HG03354 (cell line): ENCODE measurements around the gene CNIH2.
A peak's percentile ranks its signal among the peaks of the same experiment; 100 is the strongest.
"Not testable (repeated sequence)": the region's sequence is repeated elsewhere in the genome, so short reads cannot be mapped to it uniquely, and the experiment has no call there.

Source experiments
- ATAC-seq: cut with Tn5 transposase; IDR thresholded peaks from one replicate; pipeline ENCODE4 v1.9.1; 2021; ENCODE audit warnings: mild to moderate bottlenecking; ENCODE audit not compliant: unreplicated experiment, poor library complexity, severe bottlenecking

The CNIH2 gene

DNA sequence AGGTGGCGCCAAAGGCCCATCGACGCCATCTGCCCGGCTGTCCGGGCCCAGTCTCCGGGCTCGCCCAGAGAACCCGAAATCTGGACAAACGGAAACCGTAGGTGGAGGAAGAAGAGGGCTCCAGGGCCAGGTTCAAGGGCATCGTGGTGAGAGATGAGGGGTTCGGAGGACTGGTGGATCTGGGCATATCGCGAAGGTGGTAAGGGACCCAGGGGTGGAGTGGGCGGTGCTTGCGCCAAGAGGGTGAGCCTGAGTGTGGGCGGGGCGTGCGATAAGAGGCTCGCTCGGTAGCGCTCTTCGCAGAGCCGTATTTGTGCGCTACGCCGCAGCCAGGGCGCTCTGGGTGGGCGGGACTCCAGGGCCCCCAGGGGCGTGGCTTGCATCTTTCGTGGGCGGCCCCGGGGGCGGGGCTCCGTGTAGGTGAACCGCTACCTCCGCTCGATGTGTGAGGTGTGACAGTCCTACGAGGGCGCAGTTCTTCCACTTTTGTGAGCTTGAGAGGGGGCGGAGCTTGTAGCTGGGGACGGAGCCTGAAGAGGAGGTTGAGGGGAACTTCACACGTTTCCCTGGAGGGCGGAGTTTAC is 34.1 kb downstream of the CNIH2 start:
- peak; percentile 76 for ATAC-seq

DNA sequence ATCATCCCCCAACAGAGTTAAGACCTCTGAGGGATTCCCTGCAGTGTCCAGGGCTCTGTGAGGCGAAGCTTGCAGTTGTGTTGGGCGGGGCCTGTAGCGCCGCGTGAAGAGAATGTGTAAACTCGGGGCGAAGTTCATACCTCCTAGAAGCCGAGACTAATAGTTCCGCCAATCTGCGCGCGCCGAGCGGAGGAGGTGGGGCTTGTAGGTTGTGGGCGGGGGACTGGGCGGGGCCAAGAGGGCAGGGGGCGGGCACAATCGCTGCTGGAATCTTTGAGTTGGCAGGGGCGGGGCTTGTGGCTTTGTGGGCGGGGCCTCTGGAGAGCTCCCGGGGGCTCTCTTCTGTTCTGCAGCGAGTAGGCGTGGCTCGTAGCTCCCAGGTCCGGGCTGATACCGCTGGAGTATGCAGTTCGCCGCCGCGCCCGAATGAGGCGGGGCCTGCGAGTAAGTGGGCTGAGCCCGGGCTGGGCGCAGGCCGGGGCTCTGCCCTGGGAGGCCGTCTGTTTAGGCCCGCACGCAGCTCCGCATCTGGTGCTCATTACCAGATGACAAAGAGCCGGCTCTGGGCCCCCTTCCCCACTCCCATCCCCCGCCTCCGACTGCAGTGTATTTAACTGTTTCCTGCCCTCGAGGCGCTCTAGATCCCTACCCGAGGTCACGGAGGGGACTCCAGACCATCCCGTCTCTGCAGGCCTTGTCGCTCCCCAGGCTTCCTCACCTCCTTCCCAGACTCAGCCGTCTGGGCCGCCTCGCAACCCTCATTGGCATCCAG is 34.8 kb downstream of the CNIH2 start:
- peak; percentile 58 for ATAC-seq

DNA sequence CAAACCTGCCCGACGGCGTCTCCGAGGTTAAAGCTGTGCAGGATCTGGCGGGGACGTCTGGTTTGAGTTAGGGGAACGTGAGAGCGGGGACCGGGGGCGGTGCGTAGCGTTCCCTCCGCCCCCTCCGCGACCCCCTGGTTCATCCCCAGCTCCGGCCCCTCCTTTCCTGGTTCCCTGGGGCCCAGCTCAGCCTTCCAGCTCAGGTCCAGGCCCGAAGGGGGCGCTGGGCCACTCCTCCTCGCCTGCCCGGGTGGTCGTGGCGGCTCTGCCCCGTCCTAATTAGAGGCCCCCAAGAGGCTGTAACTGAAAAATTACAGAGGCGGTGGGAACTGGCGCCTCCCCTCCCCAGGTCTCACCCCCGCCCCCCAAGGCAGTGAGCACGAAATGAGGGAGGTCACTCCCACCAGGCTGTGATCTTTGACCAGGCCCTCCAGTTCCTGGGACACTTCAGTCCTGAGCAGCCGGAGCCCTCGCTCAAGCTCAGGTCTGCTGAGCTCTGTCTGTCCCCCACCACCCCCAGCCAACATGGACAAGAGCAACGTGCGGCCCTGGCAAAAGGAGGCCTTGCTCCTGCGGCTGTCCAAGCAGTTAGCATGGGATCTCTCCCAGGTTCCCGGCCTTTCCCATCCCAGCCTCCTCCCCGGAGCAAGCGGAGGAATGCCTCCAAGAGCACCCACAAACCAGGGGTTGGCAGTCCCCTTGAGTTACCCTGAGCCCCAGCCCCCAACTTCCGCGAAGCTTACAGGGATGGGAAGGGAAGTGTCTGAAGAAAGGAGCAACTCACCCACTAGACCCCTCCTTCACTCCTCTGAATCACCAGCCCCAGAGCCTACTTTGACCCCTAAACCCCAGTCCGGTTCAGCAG is 35.6 kb downstream of the CNIH2 start:
- no peak for ATAC-seq

DNA sequence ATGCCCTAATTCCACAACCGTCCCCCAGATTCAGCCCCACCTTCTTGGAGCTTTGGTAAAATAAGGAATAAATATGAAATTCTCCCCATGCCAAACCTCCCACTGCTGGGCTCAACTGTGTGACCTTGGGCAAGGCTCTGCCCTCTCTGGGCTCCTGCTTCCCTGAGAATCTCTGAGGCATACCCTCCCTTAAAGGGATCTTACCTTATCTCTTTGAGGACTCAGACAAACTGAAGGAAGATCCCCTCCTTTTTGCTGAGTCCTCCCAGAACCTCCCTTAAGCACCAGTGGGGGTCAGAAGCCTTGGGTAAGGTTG is 36.2 kb downstream of the CNIH2 start:
- no peak for ATAC-seq

DNA sequence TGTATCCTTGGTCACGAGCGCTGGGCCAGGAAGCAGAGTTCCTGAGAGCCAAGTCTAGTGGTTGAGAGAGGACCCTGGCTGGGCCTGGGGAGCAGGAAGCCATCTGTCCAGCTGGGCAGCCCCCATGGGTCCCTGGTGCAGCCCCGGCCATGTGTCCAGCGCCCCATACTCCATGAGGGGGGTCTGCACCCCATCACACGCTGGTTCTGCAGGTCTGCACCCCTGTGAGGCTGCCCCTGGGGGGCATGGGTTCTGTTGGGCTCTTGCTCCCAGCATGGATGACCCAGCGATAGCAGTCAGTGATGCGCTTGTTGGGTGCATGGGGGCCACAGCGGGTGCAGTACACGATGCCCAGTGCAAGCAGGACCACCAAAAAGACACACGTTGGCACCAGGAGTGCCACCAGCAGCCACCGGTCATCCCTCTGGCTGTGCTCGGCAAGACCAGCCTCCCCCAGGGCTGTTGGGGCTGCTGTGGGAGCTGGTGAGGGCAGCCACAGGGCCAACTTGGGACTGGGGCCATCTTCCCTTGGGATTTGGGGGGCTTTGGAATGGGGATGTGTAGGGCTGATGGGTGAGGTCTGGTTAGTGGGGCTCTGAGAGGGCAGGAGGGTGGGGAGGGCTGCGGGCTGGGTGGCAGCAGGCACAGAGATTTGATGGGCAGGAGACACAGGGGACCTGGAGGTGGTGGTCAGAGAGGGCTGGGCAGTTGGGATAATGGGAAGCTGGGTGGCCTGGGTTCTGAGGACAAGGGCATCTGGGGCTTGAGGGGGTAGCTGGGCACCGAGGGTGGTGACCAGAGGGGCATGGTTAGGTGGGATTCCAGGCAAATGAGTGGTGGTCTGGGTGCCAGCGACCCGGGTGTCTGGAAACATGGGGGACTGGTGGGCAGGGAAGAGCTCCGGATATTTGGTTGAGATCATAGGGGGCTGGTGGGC is 36.9 kb downstream of the CNIH2 start:
- no peak for ATAC-seq

DNA sequence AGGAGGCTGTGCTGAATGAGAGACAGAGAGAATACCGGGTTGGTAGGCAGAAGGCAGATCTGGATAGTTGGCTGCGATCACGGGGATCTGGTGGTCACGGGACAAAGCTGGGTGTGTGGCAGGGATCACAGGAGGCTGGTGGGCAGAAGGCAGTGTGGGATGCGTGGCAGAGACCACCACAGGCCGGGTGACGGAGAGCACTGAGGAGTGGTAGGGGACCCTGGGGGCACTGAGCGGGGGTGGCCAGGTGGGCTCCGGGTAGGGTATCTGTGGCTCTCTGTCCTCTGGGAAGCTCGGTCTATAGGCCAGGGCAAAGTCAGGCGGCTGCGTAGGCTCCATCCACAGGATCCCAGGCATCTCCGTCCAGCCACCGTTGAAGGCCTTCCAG is 37.5 kb downstream of the CNIH2 start:
- no peak for ATAC-seq

DNA sequence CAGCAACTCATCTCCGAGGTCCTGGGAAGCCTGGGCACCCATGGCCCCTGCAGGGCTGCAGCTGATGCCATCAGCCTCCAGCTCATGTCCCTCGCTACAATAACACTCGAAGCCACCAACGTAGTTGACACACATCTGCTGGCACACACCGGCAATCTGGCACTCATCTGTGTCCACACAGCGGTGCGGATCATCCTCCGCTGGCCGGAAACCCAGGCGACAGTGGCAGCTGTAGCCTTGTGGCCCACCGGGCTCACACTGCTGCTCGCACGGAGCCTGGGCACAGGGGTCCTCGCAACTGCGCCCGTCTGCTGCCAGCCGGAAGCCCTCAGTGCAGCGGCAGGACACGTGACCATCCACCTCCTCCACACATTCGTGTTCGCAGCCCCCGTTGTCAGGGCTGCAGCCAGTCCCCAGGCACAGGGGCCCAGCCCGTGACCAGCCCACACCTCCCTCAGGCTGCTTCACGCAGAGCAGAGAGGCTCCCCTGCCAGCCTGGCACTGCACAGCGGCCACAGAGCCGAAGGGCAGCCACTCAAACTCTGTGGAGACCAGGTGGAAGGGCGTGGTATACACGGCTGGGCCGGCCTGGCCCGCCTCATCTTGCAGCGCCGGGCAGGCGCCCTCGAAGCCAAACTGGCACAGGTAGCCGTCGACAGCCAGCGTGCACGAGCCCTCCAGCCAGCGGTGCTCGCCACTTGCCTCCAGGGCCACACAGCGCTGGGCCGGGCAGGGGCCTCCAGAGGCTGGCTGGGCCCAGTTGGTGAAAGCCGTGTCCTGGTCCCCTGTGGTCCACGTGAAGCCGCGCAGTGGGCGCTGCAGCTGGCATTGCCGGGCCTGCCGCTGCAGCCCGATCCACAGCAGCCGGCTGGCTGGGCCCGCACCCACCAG is 38.2 kb downstream of the CNIH2 start:
- ATAC-seq: no peak

DNA sequence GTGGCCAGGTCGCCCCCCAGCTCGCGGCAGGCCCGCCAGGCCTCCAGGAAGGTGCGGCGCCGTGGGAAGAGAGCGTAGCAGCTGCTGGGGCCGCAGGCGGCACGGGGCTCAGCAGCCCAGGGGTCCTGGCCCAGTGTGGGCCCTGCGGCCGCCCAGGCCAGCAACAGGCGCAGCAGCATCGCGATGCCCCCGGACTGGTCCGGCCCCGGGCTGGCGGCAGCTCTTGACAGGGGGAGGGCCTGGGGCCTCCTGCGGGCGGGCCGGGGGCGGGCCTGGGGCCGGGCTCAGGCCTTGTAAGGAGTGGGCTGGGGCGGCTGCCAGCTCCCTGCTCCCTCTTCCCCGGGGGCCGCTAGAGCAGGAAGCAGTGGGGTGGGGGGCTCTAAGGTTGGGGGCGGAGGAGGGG is 38.9 kb downstream of the CNIH2 start, which contains the start of gene CD248:
TSS of gene CD248 (minus strand) at position 196 of the 403 bp plus-strand sequence. CDS start at position 179, 17 bp downstream.
- no peak for ATAC-seq

DNA sequence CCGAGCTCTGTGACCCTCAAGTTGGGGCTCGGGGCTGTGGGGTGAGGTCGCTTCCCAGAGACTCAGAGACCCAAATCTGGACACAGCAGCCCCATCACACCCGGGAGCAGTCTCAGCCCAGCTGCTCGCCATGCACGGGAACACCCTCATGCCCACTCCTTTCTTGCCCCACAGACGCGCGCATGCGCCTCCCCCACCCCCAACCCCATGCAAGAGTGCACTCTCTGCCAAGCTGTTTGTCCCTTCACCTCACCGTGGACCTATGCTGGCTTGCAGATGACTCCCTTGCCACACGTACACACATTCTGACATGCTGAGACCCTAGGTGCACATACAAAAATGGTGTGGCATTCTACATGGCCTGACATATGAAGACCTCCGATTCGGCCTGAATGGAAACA is 39.3 kb downstream of the CNIH2 start:
- ATAC-seq: no peak

DNA sequence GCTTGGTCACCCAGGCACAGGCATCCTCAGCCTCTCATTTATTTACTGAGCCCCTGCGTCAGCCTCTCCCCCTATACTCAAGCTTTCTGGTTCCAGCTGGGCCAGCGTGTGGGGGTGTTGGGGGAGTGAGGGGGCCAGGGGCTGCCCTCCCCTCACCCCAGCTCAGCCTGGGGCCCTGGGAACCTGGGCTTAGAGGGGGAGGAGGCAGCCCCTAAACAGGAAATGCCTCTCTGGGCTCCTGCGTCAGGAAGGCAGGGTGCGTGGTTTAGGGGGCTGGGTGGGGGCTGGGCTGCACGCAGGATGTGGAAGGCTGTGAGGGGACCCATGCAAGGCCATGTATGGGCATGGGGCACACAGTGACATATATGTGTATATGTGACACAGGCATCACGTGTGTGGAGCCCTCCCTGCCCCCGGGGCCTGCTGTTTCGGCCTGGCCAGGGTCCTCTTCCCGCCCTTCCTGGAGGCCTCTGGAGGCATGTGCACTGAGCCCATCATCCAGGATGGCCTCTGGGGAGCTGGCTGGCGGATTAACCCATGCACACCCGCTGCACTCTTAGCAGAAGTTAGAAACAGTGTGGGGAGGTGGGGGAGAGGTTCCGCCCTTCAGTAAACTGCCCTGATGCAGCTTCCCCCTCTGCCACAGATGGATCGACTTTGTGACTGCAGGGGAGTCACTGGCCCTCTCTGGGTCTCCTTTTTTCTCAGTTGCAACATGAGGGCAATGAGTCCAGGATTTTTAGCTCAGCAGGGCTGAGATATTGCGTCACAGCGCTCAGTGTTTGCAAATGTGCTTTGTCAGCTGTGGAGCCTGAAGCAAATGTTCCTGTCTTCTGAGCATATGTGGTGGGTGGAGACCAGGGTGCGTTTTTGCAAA is 40.0 kb downstream of the CNIH2 start:
- ATAC-seq: peak; percentile 42

DNA sequence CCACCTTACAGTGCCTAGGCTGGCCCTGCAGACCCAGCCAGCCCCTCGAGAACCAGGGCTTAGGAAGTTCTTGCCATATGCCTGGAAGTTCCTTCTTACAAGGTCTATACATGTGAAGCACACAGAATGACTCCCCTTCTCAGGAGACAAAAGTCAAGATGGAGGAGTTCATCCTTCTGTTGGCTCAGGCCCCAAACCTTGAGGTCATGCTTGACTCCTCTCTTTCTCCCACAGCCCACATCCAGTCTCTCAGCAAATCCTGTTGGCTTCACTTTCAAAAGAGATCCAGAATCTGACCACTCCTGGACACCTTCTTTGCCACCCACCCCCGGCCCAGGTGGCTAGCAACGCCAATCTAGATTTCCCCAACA is 40.6 kb downstream of the CNIH2 start:
- no peak for ATAC-seq

DNA sequence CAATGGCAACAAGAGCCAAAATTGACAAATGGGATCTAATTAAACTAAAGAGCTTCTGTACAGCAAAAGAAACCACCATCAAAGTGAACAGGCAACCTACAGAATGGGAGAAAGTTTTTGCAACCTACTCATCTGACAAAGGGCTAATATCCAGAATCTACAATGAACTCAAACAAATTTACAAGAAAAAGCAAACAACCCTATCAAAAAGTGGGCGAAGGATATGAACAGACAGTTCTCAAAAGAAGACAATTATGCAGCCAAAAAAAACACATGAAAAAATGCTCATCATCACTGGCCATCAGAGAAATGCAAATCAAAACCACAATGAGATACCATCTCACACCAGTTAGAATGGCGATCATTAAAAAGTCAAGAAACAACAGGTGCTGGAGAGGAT is 42.3 kb downstream of the CNIH2 start:
- ATAC-seq: not testable (repeated sequence)

DNA sequence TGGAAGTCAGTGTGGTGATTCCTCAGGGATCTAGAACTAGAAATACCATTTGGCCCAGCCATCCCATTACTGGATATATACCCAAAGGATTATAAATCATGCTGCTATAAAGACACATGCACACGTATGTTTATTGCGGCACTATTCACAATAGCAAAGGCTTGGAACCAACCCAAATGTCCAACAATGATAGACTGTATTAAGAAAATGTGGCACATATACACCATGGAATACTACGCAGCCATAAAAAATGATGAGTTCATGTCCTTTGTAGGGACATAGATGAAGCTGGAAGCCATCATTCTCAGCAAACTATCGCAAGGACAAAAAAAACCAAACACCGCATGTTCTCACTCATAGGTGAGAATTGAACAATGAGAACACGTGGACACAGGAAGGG is 42.8 kb downstream of the CNIH2 start:
- not testable (repeated sequence) for ATAC-seq

DNA sequence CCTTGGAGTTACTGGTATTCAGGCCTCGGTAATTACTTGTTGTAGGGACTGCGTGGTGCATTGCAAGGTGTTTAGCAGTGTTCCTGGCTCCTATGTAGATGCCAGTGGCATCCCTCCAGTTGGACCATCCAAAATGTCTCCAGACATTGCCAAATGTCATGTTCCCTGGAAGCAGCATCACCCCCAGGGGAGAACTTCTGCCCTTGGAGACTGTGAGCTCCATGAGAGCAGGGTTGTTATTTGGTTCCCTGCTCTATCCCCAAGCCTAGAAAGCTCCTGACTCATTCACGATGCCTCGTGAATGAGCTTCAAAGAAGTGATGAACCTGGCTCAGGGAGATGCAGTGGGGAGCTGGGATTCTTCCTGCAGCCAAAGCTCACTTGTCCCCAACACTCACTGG is 43.6 kb downstream of the CNIH2 start:
- ATAC-seq: no peak

DNA sequence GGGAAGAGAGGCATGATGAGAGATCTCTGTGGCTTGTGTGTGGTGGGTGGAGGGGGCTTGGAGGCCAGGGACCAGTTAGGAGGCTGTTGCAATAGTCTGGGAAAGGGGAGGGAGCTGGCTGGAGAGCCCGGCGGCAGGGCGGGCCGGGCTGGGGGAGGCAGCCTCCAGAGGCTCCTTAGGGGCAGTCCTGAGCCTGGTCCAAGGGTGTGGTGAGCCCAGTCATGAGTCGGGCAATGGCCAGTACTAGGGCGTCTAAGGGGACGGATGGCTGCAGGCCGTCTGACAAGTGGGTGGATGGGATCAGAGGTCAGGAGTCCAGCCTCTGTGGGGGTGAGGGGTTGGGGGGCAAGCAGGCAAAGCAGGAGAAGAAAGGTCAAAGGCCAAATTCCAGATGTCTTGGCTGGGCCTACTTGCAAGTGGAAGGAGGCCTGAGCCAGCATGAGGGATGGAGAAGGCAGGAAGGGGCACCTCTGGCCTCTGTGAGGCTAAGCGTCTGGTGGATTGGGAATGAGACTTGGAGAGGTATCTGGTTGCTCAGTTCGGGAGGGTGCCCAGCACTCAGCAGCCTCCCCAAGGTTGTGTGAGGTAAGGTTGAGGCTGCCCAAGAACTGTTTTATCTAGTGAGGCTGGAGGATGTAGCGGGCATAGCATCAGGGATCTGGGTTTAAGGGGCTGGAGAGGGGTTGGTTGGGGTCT is 44.9 kb downstream of the CNIH2 start:
- ATAC-seq: no peak

DNA sequence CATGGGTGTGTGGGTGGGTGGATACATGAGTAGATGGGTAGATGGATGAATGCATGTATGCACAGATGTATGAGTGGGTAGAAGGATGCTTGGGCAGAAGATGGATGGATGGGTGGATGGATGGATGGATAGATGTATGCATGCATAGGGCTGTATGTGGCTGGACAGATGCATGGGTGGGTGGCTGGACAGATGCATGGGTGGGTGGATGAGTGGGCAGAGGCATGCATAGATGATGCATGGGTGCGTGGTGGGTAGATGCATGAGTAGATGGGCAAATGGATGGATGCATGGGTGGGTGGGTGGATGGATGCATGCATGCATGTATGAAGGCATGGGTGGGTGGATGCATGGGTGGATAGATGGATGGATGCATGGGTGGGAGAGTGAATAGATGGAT is 45.7 kb downstream of the CNIH2 start:
- ATAC-seq: no peak

DNA sequence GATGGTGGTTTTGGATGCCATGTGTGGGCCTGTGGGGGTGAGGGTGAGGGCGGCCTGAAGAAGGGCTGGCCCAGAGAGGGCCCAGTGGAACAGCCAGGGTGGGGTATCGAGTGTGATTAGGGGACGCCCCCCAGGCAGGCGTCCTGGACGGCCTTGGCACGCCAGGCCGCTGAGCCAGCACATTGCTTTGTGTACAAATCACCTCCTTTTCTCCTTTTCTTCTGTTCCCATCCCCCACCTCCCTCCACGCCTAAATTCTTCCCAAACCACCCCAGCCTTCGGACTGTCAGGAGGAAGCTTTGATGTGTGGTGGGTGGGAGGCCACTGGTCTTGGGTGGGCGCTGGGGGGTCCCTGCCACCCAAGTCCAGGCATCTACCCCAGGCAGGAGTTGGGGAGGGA is 46.7 kb downstream of the CNIH2 start:
- ATAC-seq: no peak
